NCI-H446 treated with DMSO at 0.1 percent for 48 hours (cell line): ENCODE data around the gene SLC2A9.

ENCODE experiments used
- DNase-seq: peaks from one replicate; lab custom pipeline; 2025; lab: John Stamatoyannopoulos, UW

SLC2A9 gene

GRCh38 chr4:9891740-9892139 lies 129.6 kb downstream of the SLC2A9 start:
- no peak for DNase-seq

- no peak for DNase-seq
These were observed 130.2 kb downstream of the SLC2A9 start for GRCh38 chr4:9891056-9891455.

GRCh38 chr4:9889306-9889705 lies 132.0 kb downstream of the SLC2A9 start:
- DNase-seq: no peak

DNA sequence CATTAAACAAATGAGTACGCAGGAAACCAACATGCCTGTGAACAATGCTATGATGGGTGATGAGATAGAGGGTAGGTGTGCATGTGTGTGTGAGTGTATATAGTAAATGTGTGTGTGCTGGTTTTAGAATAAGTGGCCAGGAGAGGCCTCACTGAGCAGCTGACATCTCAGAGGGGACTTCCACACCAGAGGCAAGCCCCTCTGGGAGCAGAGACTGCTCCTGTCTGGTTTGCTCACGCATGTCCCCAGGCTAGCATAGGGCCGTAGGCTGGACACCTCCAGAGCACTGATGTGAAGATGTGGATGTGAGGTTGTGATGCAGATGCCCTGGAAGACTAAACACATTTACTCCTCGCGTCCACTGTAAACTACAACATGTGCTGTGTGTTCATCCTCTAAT lies 135.3 kb downstream of the SLC2A9 start:
- no peak for DNase-seq

- DNase-seq: no peak
These were observed 140.7 kb downstream of the SLC2A9 start for GRCh38 chr4:9880406-9881197.

- no peak for DNase-seq
These were observed 144.2 kb downstream of the SLC2A9 start for GRCh38 chr4:9877123-9877522.

DNA sequence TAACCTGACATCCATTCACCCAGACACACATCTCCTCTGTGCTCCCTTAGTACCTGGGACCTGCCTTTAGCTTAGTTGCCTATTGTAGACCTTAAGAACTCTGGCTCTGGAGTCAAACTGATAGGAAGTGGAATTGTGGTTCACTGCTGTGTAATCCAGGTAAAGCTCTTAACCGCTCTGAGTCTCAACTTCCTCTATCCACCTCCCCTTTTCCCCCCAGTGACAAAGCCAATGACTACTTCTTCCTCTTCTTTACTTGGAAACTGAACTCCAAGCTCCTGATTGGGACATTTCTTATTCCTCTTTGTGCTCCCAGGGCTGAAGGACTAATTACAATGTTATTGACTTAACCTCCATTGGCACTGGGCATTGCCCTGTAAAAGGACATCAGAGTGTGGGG lies 145.8 kb downstream of the SLC2A9 start:
- no peak for DNase-seq

DNA sequence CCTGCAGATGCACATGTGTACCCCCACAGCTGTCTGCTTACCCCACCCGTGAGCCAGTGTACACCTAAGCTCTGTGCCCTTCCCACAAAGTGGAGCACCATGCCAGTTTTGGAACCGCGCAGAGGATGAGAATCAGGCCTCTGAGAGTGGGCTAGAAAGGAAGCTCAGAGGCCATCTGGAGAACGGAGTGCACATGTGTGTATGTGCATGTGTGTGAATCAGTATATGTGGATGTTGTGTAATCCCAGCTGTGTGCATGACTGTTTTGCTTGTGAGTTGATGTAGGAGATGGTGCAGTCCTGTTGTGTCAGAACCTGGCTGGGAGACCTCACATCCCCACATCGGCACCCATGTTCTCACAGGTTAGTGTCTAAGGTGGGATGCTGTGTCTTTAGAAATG lies 146.9 kb downstream of the SLC2A9 start:
- no peak for DNase-seq

DNA sequence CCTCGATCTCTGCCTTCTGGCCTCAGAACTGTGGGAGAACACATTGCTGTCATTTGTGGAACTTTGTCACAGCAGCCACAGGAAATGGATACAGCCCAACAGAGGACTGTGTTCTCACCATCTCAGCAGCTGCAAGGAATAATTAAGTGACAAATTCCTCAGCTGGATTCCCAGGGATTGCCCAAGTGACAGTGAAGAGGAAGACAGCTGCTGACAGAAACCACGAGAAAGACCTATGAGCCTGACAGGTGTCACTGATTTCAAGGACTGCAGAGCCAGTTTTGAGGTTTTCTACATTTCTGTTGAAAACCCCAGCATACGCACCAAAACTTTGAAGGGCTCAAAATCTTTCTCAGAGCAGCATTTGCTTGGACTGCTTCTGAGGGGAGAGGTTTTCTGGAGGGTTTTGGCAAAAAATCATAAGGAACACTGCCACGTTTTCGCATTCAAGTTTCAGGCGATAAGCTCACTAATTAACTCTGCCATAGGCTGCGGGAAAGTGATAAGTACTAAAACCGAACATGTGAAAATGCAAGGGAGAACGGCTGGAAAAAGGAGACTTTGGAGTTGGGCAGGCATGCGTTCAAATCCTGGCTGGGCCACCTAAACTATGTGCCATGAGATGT lies 151.0 kb downstream of the SLC2A9 start:
- DNase-seq: no peak

DNA sequence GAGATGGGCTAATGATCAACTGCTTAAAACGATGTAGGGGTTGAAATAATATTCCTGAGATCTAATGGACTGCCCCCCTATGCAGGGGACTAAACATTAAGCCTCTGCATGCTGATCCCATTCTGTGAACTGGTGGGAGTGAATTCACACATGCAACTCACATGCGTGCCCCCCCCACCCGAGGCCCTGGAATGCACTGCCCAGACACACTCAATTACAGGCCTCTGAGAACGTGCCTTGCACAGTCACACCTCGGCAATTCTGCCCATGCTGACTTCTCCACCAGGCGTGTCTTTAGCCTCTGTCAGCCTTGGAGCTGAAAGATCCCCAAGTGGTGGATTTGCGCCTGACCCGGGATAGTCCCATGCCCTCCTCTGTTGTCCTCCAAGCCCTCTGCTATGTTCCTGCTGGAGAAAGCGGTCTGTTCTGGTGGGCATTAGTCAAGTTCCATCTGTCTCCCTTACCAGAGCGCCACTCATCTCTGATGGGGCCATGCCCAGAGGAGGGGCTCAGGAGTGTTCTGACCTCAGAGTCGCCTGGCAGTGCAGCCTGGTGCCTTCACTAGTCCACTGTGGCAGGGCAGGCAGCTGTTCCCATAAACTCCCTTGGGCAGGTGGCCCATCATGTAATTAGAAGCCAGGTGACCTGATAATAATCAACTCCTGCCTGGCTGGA lies 153.4 kb downstream of the SLC2A9 start:
- no peak for DNase-seq

DNA sequence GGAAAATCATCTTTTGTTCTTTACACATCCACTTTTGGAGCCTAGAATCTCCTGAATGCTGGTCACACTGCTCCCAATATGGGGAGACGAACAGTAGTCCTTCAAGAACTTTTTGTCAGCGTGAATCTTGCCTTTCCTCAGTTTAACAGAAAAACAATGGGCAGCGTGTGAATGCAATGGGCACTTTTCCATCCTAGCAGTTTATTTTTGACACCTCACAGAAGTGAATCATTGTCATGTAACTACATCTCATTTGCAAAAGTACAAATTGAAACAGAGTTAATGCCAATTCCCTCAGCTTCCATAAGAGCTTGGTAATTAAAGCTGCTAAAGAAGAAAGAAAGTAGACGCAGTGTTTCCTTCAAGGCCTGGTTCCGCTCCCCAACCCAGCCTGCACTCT lies 154.4 kb downstream of the SLC2A9 start:
- DNase-seq: no peak

GRCh38 chr4:9861561-9861960 lies 159.7 kb downstream of the SLC2A9 start:
- DNase-seq: no peak

DNA sequence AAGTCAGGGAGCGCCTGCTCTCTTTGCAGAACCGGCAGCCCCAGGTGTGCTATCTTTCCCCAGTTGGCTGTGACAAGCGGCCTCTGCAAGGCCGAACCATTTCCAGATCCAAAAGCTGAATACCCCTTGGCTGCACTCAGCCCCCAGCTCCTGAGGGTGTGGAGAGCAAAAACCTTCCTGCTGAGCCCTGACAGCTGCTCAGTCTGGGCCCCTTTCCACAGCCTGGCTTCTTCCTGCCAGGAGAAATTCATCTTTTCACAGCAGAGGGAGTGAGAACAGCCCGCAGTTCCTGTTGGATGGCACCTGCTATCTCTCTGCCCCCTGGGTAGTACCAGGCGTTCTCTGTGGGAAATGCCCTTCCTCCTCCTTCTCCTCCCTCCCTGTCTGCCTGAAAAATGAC lies 161.5 kb downstream of the SLC2A9 start:
- DNase-seq: no peak

- no peak for DNase-seq
These were observed 171.8 kb downstream of the SLC2A9 start for GRCh38 chr4:9849538-9849920.

DNA sequence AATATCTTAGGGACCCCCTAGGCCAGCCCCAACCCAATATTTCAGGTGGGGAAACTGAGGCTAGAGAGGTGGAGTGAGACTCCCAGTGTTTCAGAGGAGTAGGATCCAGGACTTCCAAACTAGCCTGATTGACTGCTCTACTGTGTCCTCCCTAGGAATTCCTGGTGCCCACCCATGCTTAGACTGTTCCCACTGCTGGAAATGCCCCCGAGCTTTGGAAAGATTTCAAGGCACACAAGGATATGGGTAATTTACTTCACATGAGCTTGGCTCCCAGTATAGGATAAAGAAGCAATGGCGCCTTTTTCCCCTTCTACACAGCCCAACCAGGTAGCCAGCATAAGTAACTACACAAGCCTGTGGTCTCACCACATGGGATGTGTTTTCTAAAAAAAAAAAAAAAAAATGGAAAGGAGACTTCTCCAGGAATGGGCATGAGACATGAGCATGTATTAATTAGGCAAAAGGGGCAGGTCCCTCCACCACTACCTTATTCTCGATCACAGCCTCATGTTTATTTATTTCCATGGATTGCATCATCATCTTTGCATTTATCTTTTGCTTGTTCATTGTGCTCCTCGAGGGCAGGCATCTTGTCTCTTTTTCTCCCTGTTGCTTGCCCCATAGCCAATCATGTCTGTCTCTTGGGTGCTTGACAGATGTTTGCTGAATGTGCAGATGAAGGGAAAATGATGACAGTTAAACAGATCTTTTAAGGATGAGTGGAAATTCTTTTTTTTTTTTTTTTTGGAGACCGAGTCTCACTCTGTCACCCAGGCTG lies 173.1 kb downstream of the SLC2A9 start:
- DNase-seq: no peak

GRCh38 chr4:9845791-9846493 lies 175.4 kb downstream of the SLC2A9 start:
- DNase-seq: no peak

DNA sequence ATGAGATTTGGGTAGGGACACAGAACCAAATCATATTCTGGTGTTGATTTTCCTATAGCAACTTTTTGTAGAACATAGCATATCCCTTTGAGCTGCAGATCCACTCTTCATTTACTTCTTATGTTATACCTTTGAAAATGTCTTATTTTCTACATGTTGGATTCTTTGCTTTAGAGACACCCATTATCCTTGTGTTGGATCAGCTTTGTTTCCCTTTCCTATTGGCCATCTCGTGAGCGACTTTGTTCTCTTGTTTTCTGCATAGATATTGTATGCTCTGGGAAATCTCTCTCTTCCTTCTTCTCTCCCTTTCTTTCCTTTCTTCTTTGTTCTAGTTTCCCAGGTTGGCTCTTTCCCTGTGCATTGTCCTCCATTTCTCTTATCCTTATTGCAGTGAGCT lies 180.2 kb downstream of the SLC2A9 start:
- no peak for DNase-seq

- DNase-seq: no peak
These were observed 185.9 kb downstream of the SLC2A9 start for GRCh38 chr4:9835430-9835829.

GRCh38 chr4:9833421-9833820 lies 187.9 kb downstream of the SLC2A9 start:
- DNase-seq: no peak

GRCh38 chr4:9832640-9833039 lies 188.7 kb downstream of the SLC2A9 start:
- no peak for DNase-seq

DNA sequence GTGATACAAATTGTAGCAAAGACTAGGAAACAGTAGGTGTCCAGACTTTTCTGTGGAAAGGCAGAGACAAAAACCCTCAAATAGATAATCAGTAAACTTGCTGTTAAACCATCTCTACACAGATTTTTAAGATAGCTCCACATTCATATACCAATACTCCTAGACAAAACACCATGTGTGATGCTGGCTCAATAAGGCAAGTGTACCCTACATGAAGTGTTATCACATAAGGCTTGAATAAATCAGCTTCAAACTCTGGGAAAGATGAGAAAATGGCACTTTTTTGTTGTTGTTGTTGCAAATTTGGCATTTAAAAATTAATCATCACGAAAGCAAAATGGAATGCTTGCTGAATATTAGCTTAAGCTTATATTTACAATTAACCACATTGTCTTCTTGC lies 194.7 kb downstream of the SLC2A9 start:
- DNase-seq: no peak

DNA sequence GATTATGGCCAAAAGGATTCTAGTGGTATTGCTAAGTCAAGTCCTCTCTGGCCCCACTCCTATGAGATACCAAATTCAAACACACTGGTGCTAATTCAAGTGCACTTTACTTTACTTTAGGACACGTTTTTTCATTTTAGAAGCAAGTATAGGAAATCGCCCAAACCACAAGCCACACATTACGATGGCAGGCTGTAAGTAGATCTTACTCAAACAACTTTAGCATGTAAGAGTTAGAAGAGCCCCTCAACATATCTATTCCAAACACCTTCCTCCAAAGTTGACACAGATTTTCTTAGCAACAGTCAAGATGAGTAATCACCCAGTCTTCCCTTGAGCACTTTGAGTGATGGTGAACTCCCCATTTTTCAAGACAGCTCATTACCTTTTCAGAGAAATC lies 196.2 kb downstream of the SLC2A9 start:
- no peak for DNase-seq
